ENCODE measurements around the gene TRIO. TPM values are rescaled to one million over a fixed set of nuclear protein-coding genes. Genes with fewer than 3 reads are reported as not detected.

The TRIO gene
- total and polyA plus RNA-seq, 4 donors = 23.8 to 243 (median 110) TPM

- no peaks in the 10 kb centered on the region for H3K27me3 ChIP-seq (ENCODE audit: control insufficient read depth in 3 of 3, insufficient read depth in 3 of 3, low read length in 2 of 3)
- no peak overlapping the region for H3K9ac ChIP-seq (ENCODE audit: insufficient read depth in 1 of 2, low read length in 2 of 2)
- H3K27ac ChIP-seq (ENCODE audit: low read depth in 1 of 2, low read length in 1 of 2) = no peak overlapping the region
- H3K4me3 ChIP-seq = no peak overlapping the region
- no peaks in the 10 kb centered on the region for H3K9me3 ChIP-seq (ENCODE audit: control insufficient read depth in 4 of 4, insufficient read depth in 3 of 4, low read length in 3 of 4)
- no peak for ATAC-seq (ENCODE audit: insufficient read depth, low FRiP score)
- no peaks in the 10 kb centered on the region for H3K36me3 ChIP-seq (ENCODE audit: control insufficient read depth in 4 of 4, insufficient read depth in 4 of 4, low read length in 4 of 4)
- peaks cover 3 to 25% (median 17%) of the 10 kb centered on the region in 5 donors for H3K4me1 ChIP-seq (ENCODE audit: control insufficient read depth in 5 of 5, insufficient read depth in 5 of 5, low read length in 5 of 5)
- 93% methylated on average over 12 of the region's 12 CpGs for WGBS, 2 donors
- TF ChIP-seq CTCF (IDR thresholded peaks at IDR 0.05; ENCODE audit: control extremely low read depth, extremely low read depth) = no peak
- no peak for DNase-seq
These were observed 118.9 kb downstream of the TRIO start for GRCh38 chr5:14261856-14262611.

- H3K27ac ChIP-seq (ENCODE audit: low read depth in 1 of 2, low read length in 1 of 2) = peak overlapping the region in 1 of 2 donors; percentile 12
- H3K4me1 ChIP-seq (ENCODE audit: control insufficient read depth in 5 of 5, insufficient read depth in 5 of 5, low read length in 5 of 5) = peaks cover 3 to 28% (median 15%) of the 10 kb centered on the region in 5 donors
- whole genome bisulfite sequencing, 2 donors = 97% methylated on average over 1 of the region's 1 CpG
- H3K4me3 ChIP-seq = no peak overlapping the region
- no peak for TF ChIP-seq CTCF (IDR thresholded peaks at IDR 0.05; ENCODE audit: control extremely low read depth, extremely low read depth)
- H3K27me3 ChIP-seq (ENCODE audit: control insufficient read depth in 3 of 3, insufficient read depth in 3 of 3, low read length in 2 of 3) = no peaks in the 10 kb centered on the region
- ATAC-seq (ENCODE audit: insufficient read depth, low FRiP score) (no peak), DNase-seq (no peak)
- H3K36me3 ChIP-seq (ENCODE audit: control insufficient read depth in 4 of 4, insufficient read depth in 4 of 4, low read length in 4 of 4) = no peaks in the 10 kb centered on the region
- no peaks in the 10 kb centered on the region for H3K9me3 ChIP-seq (ENCODE audit: control insufficient read depth in 4 of 4, insufficient read depth in 3 of 4, low read length in 3 of 4)
- H3K9ac ChIP-seq (ENCODE audit: insufficient read depth in 1 of 2, low read length in 2 of 2) = no peak overlapping the region
These were observed 120.0 kb downstream of the TRIO start for GRCh38 chr5:14263113-14263512.

GRCh38 chr5:14263699-14264098 lies 120.6 kb downstream of the TRIO start:
- Histone ChIP-seq H3K4me1 (ENCODE audit: control insufficient read depth in 5 of 5, insufficient read depth in 5 of 5, low read length in 5 of 5) (peaks cover under 1 to 31% (median 14%) of the 10 kb centered on the region in 5 donors), H3K4me3 (no peak overlapping the region), H3K27me3 (ENCODE audit: control insufficient read depth in 3 of 3, insufficient read depth in 3 of 3, low read length in 2 of 3) (no peaks in the 10 kb centered on the region), H3K27ac (ENCODE audit: low read depth in 1 of 2, low read length in 1 of 2) (no peak overlapping the region), H3K9me3 (ENCODE audit: control insufficient read depth in 4 of 4, insufficient read depth in 3 of 4, low read length in 3 of 4) (no peaks in the 10 kb centered on the region), H3K9ac (ENCODE audit: insufficient read depth in 1 of 2, low read length in 2 of 2) (no peak overlapping the region), H3K36me3 (ENCODE audit: control insufficient read depth in 4 of 4, insufficient read depth in 4 of 4, low read length in 4 of 4) (no peaks in the 10 kb centered on the region)
- DNase-seq = no peak
- TF ChIP-seq CTCF (IDR thresholded peaks at IDR 0.05; ENCODE audit: control extremely low read depth, extremely low read depth) = no peak
- ATAC-seq (ENCODE audit: insufficient read depth, low FRiP score) = no peak
- 88 to 89% methylated on average over 2 of the region's 2 CpGs for WGBS, 2 donors

All from lung (tissue), 12 donors.